ENCODE results near the gene RPS6KA3. TPM values are rescaled to one million over a fixed set of nuclear protein-coding genes. Genes with fewer than 3 reads are reported as not detected.
A peak's percentile ranks its signal among the peaks of the same experiment; 100 is the strongest.

Gene RPS6KA3
- total RNA-seq, 1 donor from 2014 or later, result 50.9 TPM

DNA sequence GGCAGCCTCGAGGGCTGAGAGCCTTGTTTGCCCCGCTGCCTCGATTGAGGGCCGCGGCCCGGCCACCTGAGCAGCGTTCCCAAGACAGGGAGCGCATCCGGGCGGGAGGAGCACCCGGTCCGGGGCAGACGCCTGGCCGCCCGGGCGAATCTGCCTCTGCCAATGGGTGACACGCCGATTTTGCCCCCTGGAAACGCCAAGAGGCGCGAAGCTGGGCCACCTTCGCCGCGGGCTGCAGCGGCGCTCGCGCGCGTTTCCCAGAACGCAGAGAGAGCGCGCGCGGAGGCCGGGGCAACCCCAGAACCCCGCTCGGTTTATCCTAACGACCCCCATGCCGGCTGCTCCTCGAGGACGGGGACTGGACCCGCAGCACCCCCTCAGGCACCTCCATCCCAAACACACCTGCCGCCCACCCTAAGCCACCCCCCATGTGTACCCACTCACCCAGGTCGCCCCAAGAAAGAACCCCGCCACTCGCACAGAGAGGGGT lies 150.6 kb downstream of the RPS6KA3 start:
- no peaks in the 10 kb centered on the region for H3K9me3 Mint-ChIP-seq (ENCODE audit: unreplicated experiment)
- no peaks in the 10 kb centered on the region for H3K36me3 Mint-ChIP-seq (ENCODE audit: low read depth, unreplicated experiment)
- no peak for DNase-seq (ENCODE audit: low spot score)
- TF ChIP-seq, protein P1, sequence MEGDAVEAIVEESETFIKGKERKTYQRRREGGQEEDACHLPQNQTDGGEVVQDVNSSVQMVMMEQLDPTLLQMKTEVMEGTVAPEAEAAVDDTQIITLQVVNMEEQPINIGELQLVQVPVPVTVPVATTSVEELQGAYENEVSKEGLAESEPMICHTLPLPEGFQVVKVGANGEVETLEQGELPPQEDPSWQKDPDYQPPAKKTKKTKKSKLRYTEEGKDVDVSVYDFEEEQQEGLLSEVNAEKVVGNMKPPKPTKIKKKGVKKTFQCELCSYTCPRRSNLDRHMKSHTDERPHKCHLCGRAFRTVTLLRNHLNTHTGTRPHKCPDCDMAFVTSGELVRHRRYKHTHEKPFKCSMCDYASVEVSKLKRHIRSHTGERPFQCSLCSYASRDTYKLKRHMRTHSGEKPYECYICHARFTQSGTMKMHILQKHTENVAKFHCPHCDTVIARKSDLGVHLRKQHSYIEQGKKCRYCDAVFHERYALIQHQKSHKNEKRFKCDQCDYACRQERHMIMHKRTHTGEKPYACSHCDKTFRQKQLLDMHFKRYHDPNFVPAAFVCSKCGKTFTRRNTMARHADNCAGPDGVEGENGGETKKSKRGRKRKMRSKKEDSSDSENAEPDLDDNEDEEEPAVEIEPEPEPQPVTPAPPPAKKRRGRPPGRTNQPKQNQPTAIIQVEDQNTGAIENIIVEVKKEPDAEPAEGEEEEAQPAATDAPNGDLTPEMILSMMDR (IDR thresholded peaks at IDR 0.05; ENCODE audit: unreplicated experiment), result no peak
- no peak overlapping the region for H3K27ac Mint-ChIP-seq (ENCODE audit: unreplicated experiment)
- H3K27me3 Mint-ChIP-seq (ENCODE audit: unreplicated experiment), result peaks cover 5% of the 10 kb centered on the region
- H3K4me3 Mint-ChIP-seq (ENCODE audit: unreplicated experiment), result peak overlapping the region; percentile 37
- no peaks in the 10 kb centered on the region for H3K4me1 Mint-ChIP-seq (ENCODE audit: unreplicated experiment)

GRCh38 chrX:20112022-20112774 lies 154.5 kb downstream of the RPS6KA3 start:
- peaks cover 2% of the 10 kb centered on the region for H3K27me3 Mint-ChIP-seq (ENCODE audit: unreplicated experiment)
- H3K4me3 Mint-ChIP-seq (ENCODE audit: unreplicated experiment), result no peak overlapping the region
- no peaks in the 10 kb centered on the region for H3K36me3 Mint-ChIP-seq (ENCODE audit: low read depth, unreplicated experiment)
- TF ChIP-seq, protein P1 (IDR thresholded peaks at IDR 0.05; ENCODE audit: unreplicated experiment), result no peak
- no peaks in the 10 kb centered on the region for H3K9me3 Mint-ChIP-seq (ENCODE audit: unreplicated experiment)
- no peaks in the 10 kb centered on the region for H3K4me1 Mint-ChIP-seq (ENCODE audit: unreplicated experiment)
- H3K27ac Mint-ChIP-seq (ENCODE audit: unreplicated experiment), result no peak overlapping the region
- no peak for DNase-seq (ENCODE audit: low spot score)

- Mint-ChIP-seq H3K36me3 (ENCODE audit: low read depth, unreplicated experiment) (no peaks in the 10 kb centered on the region), H3K27me3 (ENCODE audit: unreplicated experiment) (peaks cover under 1% of the 10 kb centered on the region), H3K9me3 (ENCODE audit: unreplicated experiment) (no peaks in the 10 kb centered on the region), H3K4me3 (ENCODE audit: unreplicated experiment) (no peak overlapping the region), H3K27ac (ENCODE audit: unreplicated experiment) (no peak overlapping the region), H3K4me1 (ENCODE audit: unreplicated experiment) (no peaks in the 10 kb centered on the region)
- TF ChIP-seq, protein P1 (IDR thresholded peaks at IDR 0.05; ENCODE audit: unreplicated experiment), result no peak
- DNase-seq (ENCODE audit: low spot score), result no peak
Measured at GRCh38 chrX:20111271-20111670, 155.4 kb downstream of the RPS6KA3 start.

DNA sequence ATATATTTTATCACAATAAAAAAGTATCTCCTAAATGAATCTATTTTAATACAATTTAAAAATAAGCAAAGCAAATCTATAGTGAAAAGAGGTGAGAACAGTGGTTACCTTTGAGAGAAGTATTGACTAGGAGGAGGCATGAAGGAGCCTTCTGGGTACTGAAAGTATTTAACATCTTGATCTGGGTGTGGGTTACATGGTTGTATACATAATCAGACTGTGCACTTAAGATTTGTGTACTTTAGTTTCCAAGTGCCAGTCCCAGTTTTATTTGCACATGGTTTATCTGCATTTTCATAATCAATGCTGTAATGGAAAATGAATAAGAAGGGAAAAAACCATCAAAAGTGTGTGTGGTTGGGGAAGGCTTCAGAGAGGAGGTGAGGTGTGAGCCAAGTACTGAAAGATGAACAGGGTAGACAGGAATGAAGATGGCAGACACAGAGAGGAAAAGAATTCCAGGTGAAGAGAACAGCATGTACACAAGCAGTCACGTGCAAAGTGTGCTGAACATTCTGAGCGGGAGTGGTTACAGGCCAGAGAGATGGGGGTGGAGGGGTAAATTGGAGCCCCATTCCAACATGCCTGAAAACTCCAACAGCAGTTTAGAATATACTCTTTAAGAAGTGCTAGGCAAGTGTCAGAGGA lies 164.7 kb downstream of the RPS6KA3 start:
- Mint-ChIP-seq H3K27ac (ENCODE audit: unreplicated experiment) (no peak overlapping the region), H3K4me1 (ENCODE audit: unreplicated experiment) (no peaks in the 10 kb centered on the region), H3K27me3 (ENCODE audit: unreplicated experiment) (no peaks in the 10 kb centered on the region), H3K9me3 (ENCODE audit: unreplicated experiment) (no peaks in the 10 kb centered on the region), H3K36me3 (ENCODE audit: low read depth, unreplicated experiment) (no peaks in the 10 kb centered on the region), H3K4me3 (ENCODE audit: unreplicated experiment) (no peak overlapping the region)
- DNase-seq (ENCODE audit: low spot score), result no peak
- TF ChIP-seq, protein P1 (IDR thresholded peaks at IDR 0.05; ENCODE audit: unreplicated experiment), result no peak

Other genes starting within 250 kb of the RPS6KA3 start
- 2.7 TPM for gene MAP7D2, start 150.0 kb downstream of the RPS6KA3 start, total RNA-seq (ENCODE audit: unreplicated experiment)
- 56.3 TPM for gene EIF1AX, start 125.1 kb downstream of the RPS6KA3 start, total RNA-seq (ENCODE audit: unreplicated experiment)